Motor neuron (in vitro differentiated cells): ENCODE results near the gene UNK. TPM values are rescaled to one million over a fixed set of nuclear protein-coding genes. Genes with fewer than 3 reads are reported as not detected.
A peak's percentile ranks its signal among the peaks of the same experiment; 100 is the strongest.
"Not testable (repeated sequence)": the region's sequence is repeated elsewhere in the genome, so short reads cannot be mapped to it uniquely, and the experiment has no call there.

Experiments
- ATAC-seq, 8 experiments: fragments of 200-7000 bp; cut with Tn5 transposase; replicated peaks in 6 of 8; 2 replicates each; pipeline ENCODE4 v1.8.0; 2021; ENCODE audit warnings: mild to moderate bottlenecking in 8 of 8, moderate library complexity in 8 of 8
- H3K27ac ChIP-seq, 2 donors: fragments of 250-450 bp; sonication (Bioruptor Pico); 2 replicates each; pipeline ENCODE4 v1.9.0; 2021; ENCODE audit warnings: antibody characterized with exemption in 2 of 2, mild to moderate bottlenecking in 2 of 2, moderate library complexity in 1 of 2
- H3K4me1 ChIP-seq, 2 donors: fragments of 250-450 bp; sonication (Bioruptor Pico); replicated peaks in 1 of 2; 2 replicates each; pipeline ENCODE4 v1.6.1; 2021; ENCODE audit warnings: antibody characterized with exemption in 2 of 2, mild to moderate bottlenecking in 2 of 2, moderate library complexity in 1 of 2
- H3K4me3 ChIP-seq, 5 donors: fragments of 250-450 bp; sonication (Bioruptor Pico); 2 replicates each; pipeline ENCODE4 v1.9.0; 2021; ENCODE audit warnings: antibody characterized with exemption in 5 of 5, mild to moderate bottlenecking in 5 of 5, moderate library complexity in 4 of 5
- WGBS, 10 experiments: fragments of 450-650 bp; shearing (Covaris generic); methylation state at CpG; one replicate each; pipeline ENCODE4 v1.0.0; 2022; 5-methylcytosine and 5-hydroxymethylcytosine counted together
- in situ Hi-C, 9 experiments: fragments of 400-800 bp; cut with MboI; loops; one replicate each; pipeline ENCODE4 v1.15.0; 2021; ENCODE audit warnings: low sequenced_read_pairs in 9 of 9, low pct_unique_long_range_greater_than_20kb in 2 of 9; ENCODE audit not compliant: unreplicated experiment in 9 of 9
- total RNA-seq, 8 experiments: library from RNA; unstranded; fragments of 300-600 nt; gene quantifications; 2 replicates each; pipeline versions ENCODE4 v1.2.3 to v1.2.4, GENCODE V29; 2022

UNK gene
- total RNA-seq, 8 experiments from 2014 or later, result 14.6 to 38.2 (median 20.0) TPM

DNA sequence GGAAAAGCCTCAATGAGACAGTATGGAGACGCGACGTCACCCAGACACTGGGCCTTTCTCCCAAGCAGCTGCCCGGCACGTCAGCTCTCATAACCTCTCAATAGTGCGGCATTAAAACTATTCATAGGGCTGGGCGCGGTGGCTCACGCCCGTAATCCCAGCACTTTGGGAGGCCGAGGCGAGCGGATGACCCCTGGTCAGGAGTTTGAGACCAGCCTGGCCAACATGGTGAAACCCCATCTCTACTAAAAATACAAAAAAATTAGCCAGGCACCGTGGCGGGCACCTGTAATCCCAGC lies 67.0 kb downstream of the UNK start:
- 83 to 98% (median 94%) methylated on average over 3 to 13 of the region's 15 CpGs; no CpG with 5 or more reads in 3 of the 10 experiments for WGBS, 10 experiments
- in situ Hi-C loops, ATAC-seq, H3K4me3 ChIP-seq, H3K27ac ChIP-seq: not testable (repeated sequence)
- H3K4me1 ChIP-seq, result peaks cover 18 to 23% of the 10 kb centered on the region in 2 donors

GRCh38 chr17:75853433-75853832 lies 68.8 kb downstream of the UNK start:
- H3K4me1 ChIP-seq, result peaks cover 9 to 12% of the 10 kb centered on the region in 2 donors
- no peak for ATAC-seq
- in situ Hi-C loops, result no loop called here
- no peak overlapping the region for H3K27ac ChIP-seq
- 0 to 100% (median 74%) methylated on average over 1 to 7 of the region's 7 CpGs for WGBS, 10 experiments
- no peak overlapping the region for H3K4me3 ChIP-seq

DNA sequence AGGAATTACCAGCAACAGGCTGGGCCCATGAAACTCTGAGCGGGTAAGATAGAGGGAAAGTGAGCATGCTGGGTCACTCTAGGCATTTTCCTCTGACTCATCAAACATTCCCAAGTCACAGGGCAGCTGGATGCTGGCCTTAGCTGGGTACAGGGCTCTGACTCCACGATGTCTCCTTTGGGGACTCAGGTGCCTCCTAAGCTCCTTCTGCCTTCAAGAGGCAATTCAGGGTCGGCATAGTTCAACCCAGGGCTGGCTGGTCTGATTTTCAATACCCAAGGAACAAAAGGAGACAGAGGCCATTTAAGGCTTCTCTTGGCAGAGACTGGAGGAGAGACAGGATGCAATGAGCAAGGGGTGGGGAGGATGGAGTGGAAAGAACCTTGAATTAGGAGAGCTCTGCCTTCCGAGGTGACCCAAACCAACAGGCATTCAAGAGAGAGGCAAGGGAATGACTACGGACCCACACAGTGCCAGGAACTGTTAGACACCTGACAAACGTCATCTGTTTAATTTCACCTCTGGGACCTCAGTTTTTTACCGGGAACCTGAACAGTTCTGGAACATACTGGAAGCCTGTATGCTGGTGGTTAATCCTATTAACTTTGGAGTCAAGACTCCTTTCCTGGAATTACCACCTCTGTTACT lies 69.6 kb downstream of the UNK start:
- Histone ChIP-seq H3K27ac (peak overlapping the region in 1 of 2 donors; percentile 6), H3K4me3 (peak overlapping the region; percentile 49 to 71 (median 56)), H3K4me1 (peaks cover 9 to 12% of the 10 kb centered on the region in 2 donors)
- no peak for ATAC-seq
- in situ Hi-C loops, result no loop called here
- 6 to 67% (median 36%) methylated on average over 1 to 7 of the region's 7 CpGs; no CpG with 5 or more reads in 2 of the 10 experiments for WGBS, 10 experiments

GRCh38 chr17:75854881-75855309 lies 70.3 kb downstream of the UNK start:
- Histone ChIP-seq H3K4me3 (peak overlapping the region; percentile 49 to 71 (median 56)), H3K4me1 (peaks cover 9 to 12% of the 10 kb centered on the region in 2 donors), H3K27ac (peak overlapping the region in 1 of 2 donors; percentile 6)
- in situ Hi-C loops, result no loop called here
- peak in 7 of 8 experiments; percentile 1 to 8 (median 4) for ATAC-seq
- 0% methylated on average over 1 to 2 of the region's 19 CpGs; no CpG with 5 or more reads in 7 of the 10 experiments for WGBS, 10 experiments

GRCh38 chr17:75855310-75856061 lies 70.9 kb downstream of the UNK start, which contains the start of gene WBP2:
TSS of gene WBP2 (minus strand) at chr17:75855335. CDS start at chr17:75855297, 38 bp downstream.
- Histone ChIP-seq H3K4me1 (peaks cover 9 to 12% of the 10 kb centered on the region in 2 donors), H3K4me3 (peak within 1 kb of the TSS; percentile 50 to 71 (median 56)), H3K27ac (peak within 1 kb of the TSS; percentile 69 to 78)
- in situ Hi-C loops, result no loop called here
- ATAC-seq, result peak; percentile 87 to 92 (median 90)
- WGBS, 10 experiments, result 0 to 3% (median 0%) methylated on average over 1 to 12 of the region's 58 CpGs; no CpG with 5 or more reads in 5 of the 10 experiments

- no peak for ATAC-seq
- Histone ChIP-seq H3K4me3 (peak overlapping the region; percentile 48 to 69 (median 56)), H3K4me1 (peaks cover 9 to 12% of the 10 kb centered on the region in 2 donors), H3K27ac (peak overlapping the region; percentile 69 to 78)
- in situ Hi-C loops, result no loop called here
- 0 to 33% (median 10%) methylated on average over 2 to 6 of the region's 24 CpGs; no CpG with 5 or more reads in 3 of the 10 experiments for WGBS, 10 experiments
These were observed 71.6 kb downstream of the UNK start for GRCh38 chr17:75856062-75856756.

DNA sequence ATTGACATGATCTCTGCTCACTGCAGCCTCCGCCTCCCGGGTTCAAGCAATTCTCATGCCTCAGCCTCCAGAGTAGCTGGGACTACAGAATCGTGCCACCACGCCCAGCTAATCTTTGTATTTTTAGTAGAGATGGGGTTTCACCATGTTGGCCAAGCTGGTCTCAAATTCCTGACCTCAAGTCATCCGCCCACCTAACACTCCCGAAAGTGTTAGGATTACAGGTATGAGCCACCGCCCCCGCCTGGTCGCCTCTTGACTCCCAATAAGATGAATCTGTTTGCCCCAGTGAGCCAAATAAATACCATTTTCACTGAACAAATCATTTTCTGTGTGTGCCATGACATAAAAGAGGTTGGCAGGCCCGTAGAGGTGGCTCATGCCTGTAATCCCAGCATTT lies 74.8 kb downstream of the UNK start:
- in situ Hi-C loops, H3K27ac ChIP-seq, H3K4me3 ChIP-seq, H3K4me1 ChIP-seq, ATAC-seq: not testable (repeated sequence)
- 50 to 100% (median 84%) methylated on average over 1 to 10 of the region's 10 CpGs for WGBS, 10 experiments

DNA sequence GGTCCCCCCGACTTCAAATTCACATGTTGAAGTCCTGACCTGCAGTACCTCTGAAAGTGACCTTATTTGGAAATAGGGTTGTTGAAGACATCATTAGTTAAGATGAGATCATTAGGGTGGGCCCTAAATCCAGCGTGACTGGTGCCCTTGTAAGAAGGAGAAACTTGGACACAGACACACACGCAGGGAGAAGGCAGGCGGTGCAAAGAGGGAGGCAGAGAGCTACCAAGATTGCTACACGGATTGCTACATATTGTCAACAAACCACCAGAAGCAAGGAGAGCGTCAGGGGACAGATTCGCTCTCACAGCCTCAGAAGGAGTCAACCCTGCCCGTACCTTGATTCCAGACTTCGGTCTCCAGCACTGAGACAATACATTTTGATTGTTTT lies 77.3 kb downstream of the UNK start:
- peak in 2 of 8 experiments; percentile 30 to 50 for ATAC-seq
- in situ Hi-C loops, result no loop called here
- H3K27ac ChIP-seq, result no peak overlapping the region
- 20 to 82% (median 78%) methylated on average over 1 to 6 of the region's 9 CpGs; no CpG with 5 or more reads in 1 of the 10 experiments for WGBS, 10 experiments
- no peak overlapping the region for H3K4me3 ChIP-seq
- H3K4me1 ChIP-seq, result peaks cover under 1 to 8% of the 10 kb centered on the region in 2 donors

DNA sequence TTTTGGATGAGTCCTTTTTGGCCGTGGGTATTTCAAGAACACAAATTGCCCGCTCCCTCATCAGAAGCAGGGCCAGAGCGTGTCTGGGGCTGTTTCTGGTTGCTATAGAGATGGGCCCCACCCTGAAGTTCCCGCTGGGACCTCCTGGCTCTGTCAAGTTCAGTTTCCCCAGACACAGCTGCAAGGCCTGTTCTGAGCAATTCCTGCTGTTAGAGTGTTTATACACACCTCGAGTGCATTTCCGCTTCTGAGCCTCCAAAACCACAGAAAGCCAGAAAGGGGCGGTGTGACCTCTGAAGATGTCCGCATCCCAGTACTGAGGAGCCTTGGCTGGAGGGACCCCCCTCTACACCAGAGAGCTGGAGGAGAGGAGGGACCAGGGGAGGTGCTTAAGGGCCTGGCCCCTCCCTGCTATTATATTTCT lies 79.9 kb downstream of the UNK start:
- WGBS, 10 experiments, result 0 to 43% (median 33%) methylated on average over 1 to 7 of the region's 8 CpGs; no CpG with 5 or more reads in 4 of the 10 experiments

DNA sequence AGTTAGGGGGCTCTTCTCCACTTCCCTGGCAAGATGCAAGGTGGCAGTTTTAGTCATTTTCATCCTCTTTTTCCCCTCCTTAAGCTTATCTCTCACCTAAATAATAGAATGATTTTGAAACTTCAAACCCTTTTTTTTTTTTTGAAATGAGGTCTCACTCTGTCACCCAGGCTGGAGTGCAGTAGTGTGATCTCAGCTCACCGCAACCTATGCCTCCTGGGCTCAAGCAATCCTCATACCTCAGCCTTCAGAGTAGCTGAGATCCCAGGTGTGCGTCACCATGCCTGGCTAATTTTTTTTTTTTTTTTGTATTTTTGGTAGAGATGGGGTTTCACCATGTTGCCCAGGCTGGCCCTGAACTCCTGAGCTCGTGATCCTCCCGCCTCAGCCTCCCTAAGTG lies 80.3 kb downstream of the UNK start:
- 63 to 100% (median 84%) methylated on average over 1 to 4 of the region's 4 CpGs; no CpG with 5 or more reads in 2 of the 10 experiments for WGBS, 10 experiments
- H3K27ac ChIP-seq, H3K4me3 ChIP-seq, ATAC-seq, in situ Hi-C loops: not testable (repeated sequence)
- peaks cover 8 to 13% of the 10 kb centered on the region in 2 donors for H3K4me1 ChIP-seq

More for the DNA sequence above, 79.9 kb downstream of the UNK start:
- Histone ChIP-seq H3K4me1 (peaks cover 5 to 11% of the 10 kb centered on the region in 2 donors), H3K4me3 (no peak overlapping the region), H3K27ac (no peak overlapping the region)
- in situ Hi-C loops, result no loop called here
- ATAC-seq, result peak; percentile 38 to 90 (median 56)

GRCh38 chr17:75865404-75866188 lies 81.0 kb downstream of the UNK start:
- peaks cover 8 to 13% of the 10 kb centered on the region in 2 donors for H3K4me1 ChIP-seq
- in situ Hi-C loops, H3K27ac ChIP-seq, H3K4me3 ChIP-seq, ATAC-seq: not testable (repeated sequence)
- WGBS, 10 experiments, result 46 to 100% (median 65%) methylated on average over 3 to 11 of the region's 17 CpGs

GRCh38 chr17:75868730-75869281 lies 84.2 kb downstream of the UNK start:
- ATAC-seq, H3K27ac ChIP-seq, H3K4me3 ChIP-seq, in situ Hi-C loops: not testable (repeated sequence)
- peaks cover 8 to 20% of the 10 kb centered on the region in 2 donors for H3K4me1 ChIP-seq
- 13 to 100% methylated on average over 1 to 3 of the region's 12 CpGs; no CpG with 5 or more reads in 8 of the 10 experiments for WGBS, 10 experiments
